SK-N-SH treated with all-trans-retinoic acid at 6 μM for 48 hours (cell line): ENCODE measurements around the gene ZNF189.

Source experiments
- ATAC-seq: fragments of 200-7000 bp; cut with Tn5 transposase; 3 replicates; pipeline ENCODE4 v1.9.1; 2020; ENCODE audit warnings: mild to moderate bottlenecking, moderate library complexity
- ARNTL ChIP-seq: fragments of 450-650 bp; formaldehyde crosslinking; IDR thresholded peaks from 2 replicates; pipeline ENCODE4 v1.5.0; 2020; ENCODE audit warnings: low read depth, mild to moderate bottlenecking, moderate library complexity, borderline replicate concordance
- CSRNP3 ChIP-seq: fragments of 250-450 bp; sonication (Bioruptor Pico); IDR thresholded peaks from 2 replicates; pipeline ENCODE4 v1.5.1; 2021; ENCODE audit warnings: mild to moderate bottlenecking, moderate library complexity
- ESRRG ChIP-seq: fragments of 250-450 bp; sonication (Bioruptor Pico); IDR thresholded peaks from 2 replicates; pipeline ENCODE4 v1.6.1; 2021; ENCODE audit warnings: mild to moderate bottlenecking
- GLIS3 ChIP-seq: fragments of 250-450 bp; sonication (Bioruptor Pico); IDR thresholded peaks from 2 replicates; pipeline ENCODE4 v1.5.0; 2020; ENCODE audit warnings: mild to moderate bottlenecking, moderate library complexity
- ISL1 ChIP-seq: fragments of 250-450 bp; sonication (Bioruptor Pico); IDR thresholded peaks from 2 replicates; pipeline ENCODE4 v2.1.2; 2022; ENCODE audit warnings: mild to moderate bottlenecking, moderate library complexity
- OSR1 ChIP-seq: fragments of 250-450 bp; sonication (Bioruptor Pico); IDR thresholded peaks from 2 replicates; pipeline ENCODE4 v1.8.0; 2022; ENCODE audit warnings: moderate library complexity, mild to moderate bottlenecking, inconsistent platforms
- PATZ1 ChIP-seq: fragments of 250-450 bp; sonication (Bioruptor Pico); IDR thresholded peaks from 2 replicates; pipeline ENCODE4 v1.8.0; 2020; ENCODE audit warnings: mild to moderate bottlenecking, moderate library complexity, borderline replicate concordance
- PPARA ChIP-seq: fragments of 250-450 bp; sonication (Bioruptor Pico); IDR thresholded peaks from 2 replicates; pipeline ENCODE4 v1.5.0; 2020; ENCODE audit warnings: mild to moderate bottlenecking, borderline replicate concordance
- RARB ChIP-seq: fragments of 250-450 bp; sonication (Bioruptor Pico); IDR thresholded peaks from 2 replicates; pipeline ENCODE4 v1.8.0; 2021; ENCODE audit warnings: mild to moderate bottlenecking, moderate library complexity
- SNAI2 ChIP-seq: fragments of 250-450 bp; sonication (Bioruptor Pico); IDR thresholded peaks from 2 replicates; pipeline ENCODE4 v1.5.0; 2020; ENCODE audit warnings: mild to moderate bottlenecking, moderate library complexity
- TCF4 ChIP-seq: fragments of 250-450 bp; sonication (Bioruptor Pico); IDR thresholded peaks from 2 replicates; pipeline ENCODE4 v1.8.0; 2021; ENCODE audit warnings: mild to moderate bottlenecking, moderate library complexity, borderline replicate concordance
- TOX ChIP-seq: fragments of 250-450 bp; sonication (Bioruptor Pico); IDR thresholded peaks from 2 replicates; pipeline ENCODE4 v1.8.0; 2021; ENCODE audit warnings: mild to moderate bottlenecking, moderate library complexity, borderline replicate concordance
- ZC3H10 ChIP-seq: fragments of 250-450 bp; sonication (Bioruptor Pico); IDR thresholded peaks from 2 replicates; pipeline ENCODE4 v1.5.1; 2021; ENCODE audit warnings: mild to moderate bottlenecking, moderate library complexity
- ZFP30 ChIP-seq: fragments of 450-650 bp; formaldehyde crosslinking; IDR thresholded peaks from 2 replicates; pipeline ENCODE4 v1.5.0; 2022; ENCODE audit warnings: mild to moderate bottlenecking, moderate library complexity
- ZNF565 ChIP-seq: fragments of 450-650 bp; formaldehyde crosslinking; conservative IDR thresholded peaks from 2 replicates; pipeline ENCODE4 v1.5.0; 2020; ENCODE audit warnings: low read depth, mild to moderate bottlenecking, moderate library complexity
- ZNF70 ChIP-seq: fragments of 450-650 bp; formaldehyde crosslinking; IDR thresholded peaks from 2 replicates; pipeline ENCODE4 v1.5.0; 2020; ENCODE audit warnings: mild to moderate bottlenecking, moderate library complexity
- ZNF8 ChIP-seq: fragments of 450-650 bp; formaldehyde crosslinking; IDR thresholded peaks from 2 replicates; pipeline ENCODE4 v1.5.0; 2020; ENCODE audit warnings: mild to moderate bottlenecking, moderate library complexity
- TF ChIP-seq, protein P1 (sequence below): fragments of 250-450 bp; sonication (Bioruptor Pico); IDR thresholded peaks from 2 replicates; pipeline ENCODE4 v1.5.1; 2020; ENCODE audit warnings: low read depth, mild to moderate bottlenecking, moderate library complexity
- TF ChIP-seq, protein P2 (sequence below): fragments of 250-450 bp; sonication (Bioruptor Pico); IDR thresholded peaks from 2 replicates; pipeline ENCODE4 v1.5.0; 2020; ENCODE audit warnings: mild to moderate bottlenecking, moderate library complexity

ZNF189 gene

GRCh38 chr9:101399643-101399970 lies 956 bp downstream of the ZNF189 start:
- no peak for TF ChIP-seq ARNTL (CRISPR knock-in tag)
- no peak for TF ChIP-seq ZNF70 (CRISPR knock-in tag)
- no peak for TF ChIP-seq SNAI2 (CRISPR knock-in tag)
- no peak for TF ChIP-seq PPARA (CRISPR knock-in tag)
- no peak for TF ChIP-seq ISL1 (CRISPR knock-in tag)
- no peak for TF ChIP-seq TOX (CRISPR knock-in tag)
- no peak for TF ChIP-seq CSRNP3 (CRISPR knock-in tag)
- no peak for TF ChIP-seq RARB (CRISPR knock-in tag)
- no peak for TF ChIP-seq TCF4
- TF ChIP-seq PATZ1 (CRISPR knock-in tag) = no peak
- TF ChIP-seq, protein P1, sequence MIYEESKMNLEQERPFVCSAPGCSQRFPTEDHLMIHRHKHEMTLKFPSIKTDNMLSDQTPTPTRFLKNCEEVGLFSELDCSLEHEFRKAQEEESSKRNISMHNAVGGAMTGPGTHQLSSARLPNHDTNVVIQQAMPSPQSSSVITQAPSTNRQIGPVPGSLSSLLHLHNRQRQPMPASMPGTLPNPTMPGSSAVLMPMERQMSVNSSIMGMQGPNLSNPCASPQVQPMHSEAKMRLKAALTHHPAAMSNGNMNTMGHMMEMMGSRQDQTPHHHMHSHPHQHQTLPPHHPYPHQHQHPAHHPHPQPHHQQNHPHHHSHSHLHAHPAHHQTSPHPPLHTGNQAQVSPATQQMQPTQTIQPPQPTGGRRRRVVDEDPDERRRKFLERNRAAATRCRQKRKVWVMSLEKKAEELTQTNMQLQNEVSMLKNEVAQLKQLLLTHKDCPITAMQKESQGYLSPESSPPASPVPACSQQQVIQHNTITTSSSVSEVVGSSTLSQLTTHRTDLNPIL (CRISPR knock-in tag) = no peak
- TF ChIP-seq ESRRG = no peak
- no peak for ATAC-seq

DNA sequence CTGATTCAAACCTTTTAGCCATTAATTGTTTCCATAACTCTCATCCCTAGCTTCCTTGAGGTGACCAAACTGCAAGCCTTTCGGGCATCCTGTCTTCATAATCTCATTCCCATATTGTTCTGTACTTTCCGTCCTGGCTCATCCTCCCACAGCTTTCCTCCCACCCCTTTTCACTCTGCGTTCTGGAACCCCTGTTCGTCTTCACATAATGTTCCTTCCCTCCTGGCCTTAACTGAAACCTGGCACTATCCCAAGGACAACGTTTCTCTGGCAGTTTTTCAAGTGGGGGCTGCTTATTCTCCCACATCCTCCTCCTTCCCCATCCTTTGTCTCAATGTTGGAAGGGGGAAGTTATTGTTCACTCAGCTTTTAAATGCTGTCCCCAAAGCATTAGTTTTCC lies 1.5 kb downstream of the ZNF189 start:
- TF ChIP-seq ARNTL (CRISPR knock-in tag) (no peak), ZNF8 (CRISPR knock-in tag) (no peak)
- no peak for ATAC-seq

DNA sequence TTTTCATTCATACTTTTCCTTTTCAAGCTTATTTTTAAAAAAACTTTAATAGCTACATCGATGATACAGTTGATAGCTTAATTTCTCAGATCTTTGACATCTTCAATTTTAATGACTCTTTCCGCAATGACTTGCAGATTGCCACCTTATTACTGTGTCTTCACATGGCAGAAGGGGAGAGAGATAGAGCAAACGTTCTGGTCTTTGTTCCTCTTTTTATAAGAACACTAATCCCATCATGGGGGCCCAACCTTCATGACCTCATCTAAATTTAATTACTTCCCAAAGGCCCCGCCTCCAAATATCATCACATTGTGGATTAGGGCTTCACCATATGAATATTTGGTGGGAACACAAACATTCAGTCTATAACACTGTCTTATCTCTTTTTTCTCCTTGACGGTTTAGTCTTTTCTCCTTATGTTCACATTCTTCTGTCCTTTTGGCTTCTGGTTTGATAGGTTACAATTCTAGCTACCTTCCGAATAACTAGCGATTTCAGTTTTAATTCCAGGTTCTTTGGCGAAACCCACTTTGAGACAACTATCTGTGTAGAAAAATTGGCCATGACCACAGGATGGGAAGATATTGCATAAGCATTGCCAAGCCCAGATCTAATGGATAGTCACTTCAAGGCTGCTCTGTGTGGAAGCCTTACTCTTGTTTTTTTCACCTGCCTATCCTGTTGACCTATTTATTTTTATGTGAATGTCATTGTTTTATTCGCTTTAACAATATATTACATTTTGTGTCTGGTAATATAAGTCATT lies 5.0 kb downstream of the ZNF189 start:
- ATAC-seq = no peak
- TF ChIP-seq ISL1 (CRISPR knock-in tag) = no peak
- no peak for TF ChIP-seq ZFP30 (CRISPR knock-in tag)
- no peak for TF ChIP-seq SNAI2 (CRISPR knock-in tag)
- TF ChIP-seq ZNF8 (CRISPR knock-in tag) = no peak
- no peak for TF ChIP-seq GLIS3 (CRISPR knock-in tag)
- no peak for TF ChIP-seq ESRRG
- TF ChIP-seq, protein P2, sequence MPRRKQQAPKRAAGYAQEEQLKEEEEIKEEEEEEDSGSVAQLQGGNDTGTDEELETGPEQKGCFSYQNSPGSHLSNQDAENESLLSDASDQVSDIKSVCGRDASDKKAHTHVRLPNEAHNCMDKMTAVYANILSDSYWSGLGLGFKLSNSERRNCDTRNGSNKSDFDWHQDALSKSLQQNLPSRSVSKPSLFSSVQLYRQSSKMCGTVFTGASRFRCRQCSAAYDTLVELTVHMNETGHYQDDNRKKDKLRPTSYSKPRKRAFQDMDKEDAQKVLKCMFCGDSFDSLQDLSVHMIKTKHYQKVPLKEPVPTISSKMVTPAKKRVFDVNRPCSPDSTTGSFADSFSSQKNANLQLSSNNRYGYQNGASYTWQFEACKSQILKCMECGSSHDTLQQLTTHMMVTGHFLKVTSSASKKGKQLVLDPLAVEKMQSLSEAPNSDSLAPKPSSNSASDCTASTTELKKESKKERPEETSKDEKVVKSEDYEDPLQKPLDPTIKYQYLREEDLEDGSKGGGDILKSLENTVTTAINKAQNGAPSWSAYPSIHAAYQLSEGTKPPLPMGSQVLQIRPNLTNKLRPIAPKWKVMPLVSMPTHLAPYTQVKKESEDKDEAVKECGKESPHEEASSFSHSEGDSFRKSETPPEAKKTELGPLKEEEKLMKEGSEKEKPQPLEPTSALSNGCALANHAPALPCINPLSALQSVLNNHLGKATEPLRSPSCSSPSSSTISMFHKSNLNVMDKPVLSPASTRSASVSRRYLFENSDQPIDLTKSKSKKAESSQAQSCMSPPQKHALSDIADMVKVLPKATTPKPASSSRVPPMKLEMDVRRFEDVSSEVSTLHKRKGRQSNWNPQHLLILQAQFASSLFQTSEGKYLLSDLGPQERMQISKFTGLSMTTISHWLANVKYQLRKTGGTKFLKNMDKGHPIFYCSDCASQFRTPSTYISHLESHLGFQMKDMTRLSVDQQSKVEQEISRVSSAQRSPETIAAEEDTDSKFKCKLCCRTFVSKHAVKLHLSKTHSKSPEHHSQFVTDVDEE = no peak
- TF ChIP-seq, protein P1 (CRISPR knock-in tag) = no peak
- TF ChIP-seq ZC3H10 (CRISPR knock-in tag) = no peak
- TF ChIP-seq, all 23 proteins: peak for 0

GRCh38 chr9:101408374-101409078 lies 9.9 kb downstream of the ZNF189 start:
- TF ChIP-seq OSR1 (CRISPR knock-in tag) (no peak), ISL1 (CRISPR knock-in tag) (no peak), CSRNP3 (CRISPR knock-in tag) (no peak), ZNF565 (CRISPR knock-in tag) (no peak), ZFP30 (CRISPR knock-in tag) (no peak)
- TF ChIP-seq, protein P1 (CRISPR knock-in tag) = no peak
- no peak for ATAC-seq
